DMS 273 (cell line): Measurements from ENCODE around the gene EME2.

Experiments used
- DNase-seq: peaks from one replicate; lab custom pipeline; 2025; ENCODE audit not compliant: unreplicated experiment; lab: John Stamatoyannopoulos, UW

The EME2 gene

GRCh38 chr16:1766231-1766630 is 6.4 kb upstream of the EME2 start:
- DNase-seq = no peak

- DNase-seq = no peak
These were observed 5.9 kb upstream of the EME2 start for GRCh38 chr16:1766701-1767100.

- DNase-seq = no peak
These were observed 5.3 kb upstream of the EME2 start for GRCh38 chr16:1767116-1767994.

- DNase-seq = no peak
These were observed 4.4 kb upstream of the EME2 start for GRCh38 chr16:1768061-1768766.

- DNase-seq = peak; percentile 57
These were observed 3.7 kb upstream of the EME2 start for GRCh38 chr16:1768767-1769401.

GRCh38 chr16:1769402-1770300 is 3.0 kb upstream of the EME2 start:
- DNase-seq = no peak

GRCh38 chr16:1770328-1771187 is 2.1 kb upstream of the EME2 start:
- peak; percentile 48 for DNase-seq

- peak; percentile 76 for DNase-seq
These were observed 1.3 kb upstream of the EME2 start, which contains the start of gene NME3 for GRCh38 chr16:1771188-1771863. Gene NME3 (minus strand): TSS chr16:1771543. CDS start chr16:1771534, 9 bp downstream.

- peak; percentile 76 for DNase-seq
These were observed 697 bp upstream of the EME2 start for GRCh38 chr16:1771864-1772361.

GRCh38 chr16:1772908-1773702 is 495 bp downstream of the EME2 start, which contains the start of gene MRPS34:
Gene MRPS34 (minus strand): TSS chr16:1773134. CDS start chr16:1773119, 15 bp downstream.
- peak; percentile 96 for DNase-seq

- peak; percentile 56 for DNase-seq
These were observed 1.3 kb downstream of the EME2 start for GRCh38 chr16:1773703-1774447.

GRCh38 chr16:1774448-1774780 is 1.8 kb downstream of the EME2 start:
- no peak for DNase-seq

- DNase-seq = no peak
These were observed 2.6 kb downstream of the EME2 start for GRCh38 chr16:1775006-1775845.

GRCh38 chr16:1775846-1776671 is 3.4 kb downstream of the EME2 start:
- peak; percentile 45 for DNase-seq

- no peak for DNase-seq
These were observed 4.0 kb downstream of the EME2 start for GRCh38 chr16:1776672-1776955.

- no peak for DNase-seq
These were observed 4.4 kb downstream of the EME2 start for GRCh38 chr16:1776991-1777374.
